ENCODE results near the gene ZNF618. TPM values are rescaled to one million over a fixed set of nuclear protein-coding genes. Genes with fewer than 3 reads are reported as not detected.

ZNF618 gene
- total RNA-seq, 1 donor from 2014 or later: 7.4 TPM

DNA sequence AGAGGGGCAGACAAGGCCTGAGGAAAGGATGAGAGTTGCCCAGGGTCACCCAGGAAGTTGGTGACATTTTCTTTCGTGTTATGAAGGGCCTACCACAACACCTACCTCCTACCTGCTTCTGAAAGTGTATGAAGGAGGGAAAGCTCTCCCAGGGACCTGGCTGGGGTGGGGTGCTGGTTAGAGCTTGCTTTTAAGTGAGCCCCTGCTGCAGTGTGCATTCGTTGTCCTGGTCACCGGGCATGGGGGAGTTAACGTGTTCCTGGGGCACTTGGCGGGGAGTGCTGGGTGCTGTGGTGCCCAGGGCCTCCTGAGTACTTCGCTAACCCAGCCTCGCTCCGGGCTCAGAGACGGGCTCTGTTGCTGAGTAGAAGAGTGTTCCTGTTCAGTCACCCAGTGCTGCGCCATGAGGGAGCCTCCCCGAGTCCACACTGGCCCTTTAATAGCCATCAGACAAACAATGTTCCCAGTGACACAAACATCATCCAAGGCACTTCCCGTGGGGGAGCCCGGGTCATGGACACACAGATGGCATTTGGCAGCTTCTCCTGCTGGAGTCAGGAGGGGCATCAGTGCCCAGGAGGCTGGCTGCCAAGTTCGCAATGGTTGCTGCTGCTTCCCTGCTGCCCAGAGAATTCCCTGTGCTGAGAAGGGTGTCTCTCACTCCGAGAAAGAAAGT, 116.3 kb downstream of the ZNF618 start:
- H3K4me3 ChIP-seq: no peak overlapping the region
- no peaks in the 10 kb centered on the region for H3K27me3 ChIP-seq
- no peaks in the 10 kb centered on the region for H3K36me3 ChIP-seq
- intact Hi-C loops (cut with DNase I): loop anchor here (10.0 kb wide), 1 partner anchor 118 kb away; the partner anchor contains the start of gene ZNF618
- H3K27ac ChIP-seq: no peak overlapping the region
- no peak for TF ChIP-seq POLR2AphosphoS5 (IDR thresholded peaks at IDR 0.05; ENCODE audit: insufficient read depth in 1 of 2, low read depth in 1 of 2)
- TF ChIP-seq, protein P1, sequence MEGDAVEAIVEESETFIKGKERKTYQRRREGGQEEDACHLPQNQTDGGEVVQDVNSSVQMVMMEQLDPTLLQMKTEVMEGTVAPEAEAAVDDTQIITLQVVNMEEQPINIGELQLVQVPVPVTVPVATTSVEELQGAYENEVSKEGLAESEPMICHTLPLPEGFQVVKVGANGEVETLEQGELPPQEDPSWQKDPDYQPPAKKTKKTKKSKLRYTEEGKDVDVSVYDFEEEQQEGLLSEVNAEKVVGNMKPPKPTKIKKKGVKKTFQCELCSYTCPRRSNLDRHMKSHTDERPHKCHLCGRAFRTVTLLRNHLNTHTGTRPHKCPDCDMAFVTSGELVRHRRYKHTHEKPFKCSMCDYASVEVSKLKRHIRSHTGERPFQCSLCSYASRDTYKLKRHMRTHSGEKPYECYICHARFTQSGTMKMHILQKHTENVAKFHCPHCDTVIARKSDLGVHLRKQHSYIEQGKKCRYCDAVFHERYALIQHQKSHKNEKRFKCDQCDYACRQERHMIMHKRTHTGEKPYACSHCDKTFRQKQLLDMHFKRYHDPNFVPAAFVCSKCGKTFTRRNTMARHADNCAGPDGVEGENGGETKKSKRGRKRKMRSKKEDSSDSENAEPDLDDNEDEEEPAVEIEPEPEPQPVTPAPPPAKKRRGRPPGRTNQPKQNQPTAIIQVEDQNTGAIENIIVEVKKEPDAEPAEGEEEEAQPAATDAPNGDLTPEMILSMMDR (IDR thresholded peaks at IDR 0.05): no peak
- TF ChIP-seq POLR2A (IDR thresholded peaks at IDR 0.05): no peak
- H3K9me3 ChIP-seq: no peaks in the 10 kb centered on the region
- DNase-seq (ENCODE audit: extremely low spot score in 2 of 2): no peak
- peaks cover 36% of the 10 kb centered on the region for H3K4me1 ChIP-seq

DNA sequence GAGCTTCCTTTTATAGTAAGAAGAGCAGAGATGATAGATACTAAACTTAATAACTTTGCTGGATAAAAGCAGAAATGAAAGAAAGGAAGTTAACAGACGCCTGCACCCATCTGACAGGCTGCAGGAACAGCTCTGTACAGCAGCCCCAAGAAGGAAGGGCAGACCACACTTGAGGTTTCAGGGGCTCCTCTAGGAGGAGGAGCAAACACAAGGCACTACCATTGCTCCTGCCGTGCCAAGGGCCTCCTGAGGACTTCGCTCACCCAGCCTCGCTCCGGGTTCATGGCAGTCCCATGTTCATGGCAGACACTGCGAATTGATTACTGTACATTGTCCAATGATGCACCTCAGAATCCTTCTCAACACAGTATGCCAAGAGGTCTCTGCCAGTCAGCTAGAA, 116.9 kb downstream of the ZNF618 start:
- Histone ChIP-seq H3K36me3 (no peaks in the 10 kb centered on the region), H3K4me1 (peaks cover 36% of the 10 kb centered on the region), H3K27me3 (no peaks in the 10 kb centered on the region), H3K9me3 (no peaks in the 10 kb centered on the region), H3K27ac (no peak overlapping the region), H3K4me3 (no peak overlapping the region)
- DNase-seq (ENCODE audit: extremely low spot score in 2 of 2): no peak
- TF ChIP-seq POLR2AphosphoS5 (IDR thresholded peaks at IDR 0.05; ENCODE audit: insufficient read depth in 1 of 2, low read depth in 1 of 2): no peak
- TF ChIP-seq, protein P1 (IDR thresholded peaks at IDR 0.05): no peak
- no peak for TF ChIP-seq POLR2A (IDR thresholded peaks at IDR 0.05)
- intact Hi-C loops (cut with DNase I): loop anchor here (10.0 kb wide), 1 partner anchor 118 kb away; the partner anchor contains the start of gene ZNF618

GRCh38 chr9:113993838-113994540, 117.9 kb downstream of the ZNF618 start:
- no peaks in the 10 kb centered on the region for H3K36me3 ChIP-seq
- peaks cover 38% of the 10 kb centered on the region for H3K4me1 ChIP-seq
- no peak for DNase-seq (ENCODE audit: extremely low spot score in 2 of 2)
- no peaks in the 10 kb centered on the region for H3K27me3 ChIP-seq
- H3K9me3 ChIP-seq: no peaks in the 10 kb centered on the region
- intact Hi-C loops (cut with DNase I): loop anchor here (10.0 kb wide), 1 partner anchor 119 kb away; the partner anchor contains the start of gene ZNF618
- no peak overlapping the region for H3K27ac ChIP-seq
- H3K4me3 ChIP-seq: no peak overlapping the region
- TF ChIP-seq POLR2A (IDR thresholded peaks at IDR 0.05) (no peak), POLR2AphosphoS5 (IDR thresholded peaks at IDR 0.05; ENCODE audit: insufficient read depth in 1 of 2, low read depth in 1 of 2) (peak in 1 of 2 donors; percentile 68)
- TF ChIP-seq, protein P1 (IDR thresholded peaks at IDR 0.05): no peak

GRCh38 chr9:113995401-113995800, 119.3 kb downstream of the ZNF618 start:
- Histone ChIP-seq H3K4me1 (peaks cover 36% of the 10 kb centered on the region), H3K9me3 (no peaks in the 10 kb centered on the region), H3K36me3 (no peaks in the 10 kb centered on the region), H3K27ac (no peak overlapping the region), H3K27me3 (no peaks in the 10 kb centered on the region), H3K4me3 (no peak overlapping the region)
- TF ChIP-seq POLR2A (IDR thresholded peaks at IDR 0.05) (no peak), POLR2AphosphoS5 (IDR thresholded peaks at IDR 0.05; ENCODE audit: insufficient read depth in 1 of 2, low read depth in 1 of 2) (no peak)
- TF ChIP-seq, protein P1 (IDR thresholded peaks at IDR 0.05): no peak
- intact Hi-C loops (cut with DNase I): loop anchor here (10.0 kb wide), 1 partner anchor 121 kb away; the partner anchor contains the start of gene ZNF618
- no peak for DNase-seq (ENCODE audit: extremely low spot score in 2 of 2)

Measured in vagina (tissue), 2 donors.